Measurements from ENCODE around the gene PTPRD.

DNA sequence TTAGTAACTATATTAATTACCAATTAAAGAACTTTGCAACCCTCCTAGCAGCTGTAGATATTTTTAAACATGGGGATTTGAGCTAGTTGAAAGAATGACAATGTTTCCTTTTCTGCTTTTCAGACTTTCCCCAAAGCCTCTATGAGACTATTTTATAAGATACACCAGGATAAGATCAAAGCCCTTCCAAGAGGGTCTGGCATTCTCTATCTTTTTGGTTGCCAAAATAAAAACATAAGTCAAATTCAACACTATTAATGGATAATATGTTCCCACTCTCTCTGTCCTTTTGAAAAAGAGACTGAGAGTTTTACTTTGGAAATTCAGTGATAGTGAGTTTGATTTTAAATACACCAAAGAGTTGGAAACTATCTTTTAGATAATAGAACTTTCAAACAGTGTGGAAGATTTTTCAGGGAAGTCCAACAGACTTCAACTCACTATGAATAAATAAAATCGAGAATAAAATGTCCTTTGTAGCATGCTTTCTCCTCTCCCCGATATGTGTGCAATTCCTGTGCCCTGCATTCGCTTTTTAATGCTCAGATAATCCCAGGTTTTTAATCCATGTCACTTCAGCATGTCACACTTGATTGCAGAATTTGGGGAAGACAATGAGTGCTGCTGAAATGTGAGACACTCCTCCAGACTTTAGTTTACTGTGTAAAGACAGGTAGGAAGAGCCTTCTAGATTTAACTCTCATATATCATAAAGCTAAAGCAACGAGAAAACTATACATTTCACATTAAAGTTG lies 1717.5 kb downstream of the PTPRD start:
- TF ChIP-seq, protein P1, sequence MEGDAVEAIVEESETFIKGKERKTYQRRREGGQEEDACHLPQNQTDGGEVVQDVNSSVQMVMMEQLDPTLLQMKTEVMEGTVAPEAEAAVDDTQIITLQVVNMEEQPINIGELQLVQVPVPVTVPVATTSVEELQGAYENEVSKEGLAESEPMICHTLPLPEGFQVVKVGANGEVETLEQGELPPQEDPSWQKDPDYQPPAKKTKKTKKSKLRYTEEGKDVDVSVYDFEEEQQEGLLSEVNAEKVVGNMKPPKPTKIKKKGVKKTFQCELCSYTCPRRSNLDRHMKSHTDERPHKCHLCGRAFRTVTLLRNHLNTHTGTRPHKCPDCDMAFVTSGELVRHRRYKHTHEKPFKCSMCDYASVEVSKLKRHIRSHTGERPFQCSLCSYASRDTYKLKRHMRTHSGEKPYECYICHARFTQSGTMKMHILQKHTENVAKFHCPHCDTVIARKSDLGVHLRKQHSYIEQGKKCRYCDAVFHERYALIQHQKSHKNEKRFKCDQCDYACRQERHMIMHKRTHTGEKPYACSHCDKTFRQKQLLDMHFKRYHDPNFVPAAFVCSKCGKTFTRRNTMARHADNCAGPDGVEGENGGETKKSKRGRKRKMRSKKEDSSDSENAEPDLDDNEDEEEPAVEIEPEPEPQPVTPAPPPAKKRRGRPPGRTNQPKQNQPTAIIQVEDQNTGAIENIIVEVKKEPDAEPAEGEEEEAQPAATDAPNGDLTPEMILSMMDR (IDR thresholded peaks at IDR 0.05) = no peak
- no peak for TF ChIP-seq POLR2A (IDR thresholded peaks at IDR 0.05)

All from Peyer's patch (tissue), 4 donors.